ENCODE data around the gene LRRC72. TPM values are rescaled to one million over a fixed set of nuclear protein-coding genes. Genes with fewer than 3 reads are reported as not detected.

The LRRC72 gene
- total RNA-seq, 1 experiment from 2014 or later, result not detected

DNA sequence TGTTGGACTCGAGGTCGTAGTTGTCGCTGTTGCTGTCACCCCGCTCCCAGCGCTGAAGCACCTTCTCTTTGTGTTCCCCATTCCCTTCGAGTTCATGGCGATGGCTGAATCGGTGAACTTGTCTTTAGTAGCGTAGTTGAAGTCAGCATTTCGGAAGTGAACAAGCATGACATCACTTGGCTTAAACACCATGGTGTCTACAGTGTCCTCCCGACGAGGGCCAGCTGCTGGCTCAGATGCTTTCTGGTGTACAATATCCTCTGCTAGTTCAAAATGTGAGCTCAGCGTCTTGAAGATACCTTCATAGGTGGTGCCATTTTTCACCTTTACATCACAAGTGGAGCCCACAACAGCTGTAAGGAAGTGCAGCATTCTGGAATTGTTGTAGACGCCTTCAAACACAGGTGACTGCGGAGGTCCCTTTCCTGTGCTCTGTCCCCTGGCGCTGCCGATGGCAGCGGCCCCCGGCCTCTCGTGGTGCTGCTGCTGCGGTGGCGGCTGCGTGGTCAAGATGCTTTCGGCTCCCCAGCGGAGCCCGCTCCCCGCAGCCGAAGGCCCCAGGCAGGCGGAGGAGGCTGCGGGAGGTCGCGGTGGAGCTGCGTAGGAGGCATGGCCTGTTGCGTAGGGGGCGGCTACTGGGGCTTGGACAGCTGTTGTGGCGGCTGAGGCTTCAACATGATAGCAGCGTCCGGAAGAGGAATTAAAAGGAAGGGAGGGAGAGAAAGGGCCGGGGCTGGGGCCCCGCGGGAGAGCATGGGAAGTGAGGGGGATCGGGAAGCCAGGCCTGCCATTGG lies 59.7 kb downstream of the LRRC72 start:
- no peaks in the 10 kb centered on the region for H4K20me1 ChIP-seq (ENCODE audit: control insufficient read depth, insufficient read depth, insufficient read length)
- no peaks in the 10 kb centered on the region for H3K23me2 ChIP-seq (ENCODE audit: insufficient read length, low read depth, low read length, poor library complexity, severe bottlenecking)
- no peak overlapping the region for H3K4me2 ChIP-seq (ENCODE audit: insufficient read depth, insufficient read length, low read length)
- no peak overlapping the region for H2BK5ac ChIP-seq (ENCODE audit: insufficient read length, low read length)
- H3K4ac ChIP-seq (ENCODE audit: low read depth, low read length), result no peak overlapping the region
- WGBS (ENCODE audit: extremely low coverage, insufficient read length, low lambda C conversion rate), result no CpG with 5 or more reads among the region's 42 CpGs
- H3K79me2 ChIP-seq (ENCODE audit: insufficient read depth, low read length), result no peaks in the 10 kb centered on the region
- no peak overlapping the region for H3K56ac ChIP-seq (ENCODE audit: insufficient read length, low read depth, low read length)
- H3K14ac ChIP-seq (ENCODE audit: insufficient read depth, low read length), result no peak overlapping the region
- H3K9me3 Mint-ChIP-seq, result no peaks in the 10 kb centered on the region
- peaks cover 9 to 19% of the 10 kb centered on the region in 2 experiments for H3K4me1 Mint-ChIP-seq
- no peak for DNase-seq
- H4K91ac ChIP-seq (ENCODE audit: insufficient read length, low read depth, low read length), result no peak overlapping the region
- H3K27ac Mint-ChIP-seq, result no peak overlapping the region
- H2AFZ ChIP-seq (ENCODE audit: low read length), result no peak overlapping the region
- no peak overlapping the region for H3K4me3 Mint-ChIP-seq
- H3K27me3 Mint-ChIP-seq (ENCODE audit: low read depth), result peaks cover 3% of the 10 kb centered on the region; the same call in 1 of the 2 replicates
- H3K4me1 ChIP-seq (ENCODE audit: insufficient read depth, low read length), result peaks cover 2% of the 10 kb centered on the region; the same call in 1 of the 2 replicates
- H2BK15ac ChIP-seq (ENCODE audit: low read depth, low read length), result no peak overlapping the region
- H3T11ph ChIP-seq (ENCODE audit: low read length), result no peak overlapping the region
- H3K27ac ChIP-seq (ENCODE audit: insufficient read length, low read depth, low read length), result no peak overlapping the region
- H3K27me3 ChIP-seq (ENCODE audit: insufficient read depth, low read length), result no peaks in the 10 kb centered on the region
- H2BK120ac ChIP-seq (ENCODE audit: low read depth, low read length, poor library complexity, severe bottlenecking), result no peak overlapping the region
- no peak overlapping the region for H4K5ac ChIP-seq (ENCODE audit: insufficient read length, low read depth, low read length)
- no peak overlapping the region for H4K8ac ChIP-seq (replicated peaks; ENCODE audit: insufficient read length, low read depth, low read length)
- H3K9ac ChIP-seq (ENCODE audit: extremely low read depth, insufficient read length, low read length), result no peak overlapping the region
- H2AK5ac ChIP-seq (ENCODE audit: insufficient read length, low read length), result no peak overlapping the region
- H3K36me3 Mint-ChIP-seq (ENCODE audit: insufficient read depth in 1 of 3, low read depth in 3 of 3), result peaks cover 0 to 2% (median 0%) of the 10 kb centered on the region in 3 experiments; a peak in 2 of 7 replicates
- no peak overlapping the region for H2BK12ac ChIP-seq (ENCODE audit: insufficient read length, low read depth, low read length)
- no peak overlapping the region for H2BK20ac ChIP-seq (ENCODE audit: low read depth, low read length, poor library complexity, severe bottlenecking)
- H3K18ac ChIP-seq (ENCODE audit: insufficient read length, low read depth, low read length), result no peak overlapping the region
- H3K79me1 ChIP-seq (ENCODE audit: insufficient read depth, low read depth, low read length, poor library complexity, severe bottlenecking), result no peaks in the 10 kb centered on the region
- TF ChIP-seq, protein P1, sequence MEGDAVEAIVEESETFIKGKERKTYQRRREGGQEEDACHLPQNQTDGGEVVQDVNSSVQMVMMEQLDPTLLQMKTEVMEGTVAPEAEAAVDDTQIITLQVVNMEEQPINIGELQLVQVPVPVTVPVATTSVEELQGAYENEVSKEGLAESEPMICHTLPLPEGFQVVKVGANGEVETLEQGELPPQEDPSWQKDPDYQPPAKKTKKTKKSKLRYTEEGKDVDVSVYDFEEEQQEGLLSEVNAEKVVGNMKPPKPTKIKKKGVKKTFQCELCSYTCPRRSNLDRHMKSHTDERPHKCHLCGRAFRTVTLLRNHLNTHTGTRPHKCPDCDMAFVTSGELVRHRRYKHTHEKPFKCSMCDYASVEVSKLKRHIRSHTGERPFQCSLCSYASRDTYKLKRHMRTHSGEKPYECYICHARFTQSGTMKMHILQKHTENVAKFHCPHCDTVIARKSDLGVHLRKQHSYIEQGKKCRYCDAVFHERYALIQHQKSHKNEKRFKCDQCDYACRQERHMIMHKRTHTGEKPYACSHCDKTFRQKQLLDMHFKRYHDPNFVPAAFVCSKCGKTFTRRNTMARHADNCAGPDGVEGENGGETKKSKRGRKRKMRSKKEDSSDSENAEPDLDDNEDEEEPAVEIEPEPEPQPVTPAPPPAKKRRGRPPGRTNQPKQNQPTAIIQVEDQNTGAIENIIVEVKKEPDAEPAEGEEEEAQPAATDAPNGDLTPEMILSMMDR (conservative IDR thresholded peaks at IDR 0.05), result no peak
- no peaks in the 10 kb centered on the region for H3K9me3 ChIP-seq (ENCODE audit: control insufficient read depth, low read depth, low read length)
- no peak overlapping the region for H3K23ac ChIP-seq (ENCODE audit: insufficient read length, low read depth, low read length)
